ENCODE data around the gene EFCAB6. TPM values are rescaled to one million over a fixed set of nuclear protein-coding genes. Genes with fewer than 3 reads are reported as not detected.

Gene EFCAB6
- total RNA-seq, 1 donor = 2.7 TPM

DNA sequence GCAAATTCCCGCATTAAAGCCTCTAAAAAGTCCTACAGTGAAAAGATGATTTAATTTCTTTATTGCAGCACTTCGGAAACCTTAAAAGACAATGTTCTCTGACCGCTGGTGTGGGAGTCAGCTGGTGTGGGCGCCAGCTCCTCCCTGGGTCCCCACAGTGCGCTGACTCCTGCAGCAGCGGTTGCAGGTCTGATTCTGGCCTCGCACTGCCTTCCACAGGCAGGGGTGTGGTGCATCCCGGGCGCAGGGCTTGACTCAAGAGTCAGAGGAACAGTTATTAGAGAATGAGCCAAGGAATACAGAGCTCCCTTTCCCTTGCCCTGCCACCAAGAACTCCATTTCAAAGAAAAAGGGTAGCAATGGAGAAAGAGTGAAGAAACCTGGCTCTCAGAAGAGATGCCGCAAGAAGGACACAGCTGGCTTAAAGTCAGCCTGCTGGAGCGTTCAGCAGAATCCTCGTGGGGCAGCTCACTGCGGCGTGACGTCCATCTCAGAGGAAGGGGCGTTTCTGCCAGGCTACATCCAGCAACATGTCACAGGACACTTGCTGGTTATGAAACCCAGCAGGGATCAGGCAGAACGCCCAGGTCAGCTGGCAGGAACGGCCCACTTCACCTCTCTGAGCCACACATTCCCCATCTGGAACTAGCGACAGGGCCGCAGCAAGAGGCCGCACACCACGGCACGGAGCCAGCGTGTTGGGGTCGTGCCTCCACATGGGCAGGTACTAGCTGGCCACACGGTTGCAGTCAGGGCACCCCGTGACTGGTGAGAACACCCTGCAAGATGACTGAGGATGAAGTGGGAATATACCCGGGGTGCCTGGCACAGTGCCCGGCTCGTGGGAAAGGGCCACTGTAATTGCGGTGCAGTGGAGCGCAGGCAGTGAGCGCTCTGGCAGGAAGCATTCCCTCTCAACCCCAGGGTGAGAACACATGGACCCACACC is 18.1 kb upstream of the EFCAB6 start:
- TF ChIP-seq CTCF (IDR thresholded peaks at IDR 0.05; ENCODE audit: insufficient read depth, low read length) = no peak
- DNase-seq (ENCODE audit: low read depth) = peak; percentile 80
- no peak overlapping the region for H3K4me3 ChIP-seq (ENCODE audit: low read depth, low read length)

GRCh38 chr22:43828998-43829782 is 17.1 kb upstream of the EFCAB6 start:
- peak; percentile 94 for DNase-seq (ENCODE audit: low read depth)
- peak; percentile 35 for TF ChIP-seq CTCF (IDR thresholded peaks at IDR 0.05; ENCODE audit: insufficient read depth, low read length)
- no peak overlapping the region for H3K4me3 ChIP-seq (ENCODE audit: low read depth, low read length)

DNA sequence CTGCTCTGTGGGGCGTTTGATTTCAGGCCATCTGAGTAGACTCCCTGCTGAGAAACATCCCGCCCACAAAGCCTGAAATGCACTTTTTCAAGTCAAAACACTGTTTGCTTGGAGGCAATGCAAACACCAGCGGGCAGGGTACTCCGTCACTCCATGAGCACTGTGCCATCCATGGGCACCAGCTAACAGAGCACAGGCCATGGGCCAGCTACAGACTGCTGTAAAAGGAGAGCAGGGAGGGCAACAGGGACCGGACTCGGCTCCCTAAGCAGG is 16.6 kb upstream of the EFCAB6 start:
- no peak for DNase-seq (ENCODE audit: low read depth)
- TF ChIP-seq CTCF (IDR thresholded peaks at IDR 0.05; ENCODE audit: insufficient read depth, low read length) = no peak
- no peak overlapping the region for H3K4me3 ChIP-seq (ENCODE audit: low read depth, low read length)

GRCh38 chr22:43827926-43828724 is 16.0 kb upstream of the EFCAB6 start:
- no peak for DNase-seq (ENCODE audit: low read depth)
- TF ChIP-seq CTCF (IDR thresholded peaks at IDR 0.05; ENCODE audit: insufficient read depth, low read length) = no peak
- H3K4me3 ChIP-seq (ENCODE audit: low read depth, low read length) = no peak overlapping the region

GRCh38 chr22:43827003-43827735 is 15.1 kb upstream of the EFCAB6 start:
- no peak for TF ChIP-seq CTCF (IDR thresholded peaks at IDR 0.05; ENCODE audit: insufficient read depth, low read length)
- H3K4me3 ChIP-seq (ENCODE audit: low read depth, low read length) = peak overlapping the region; percentile 41
- no peak for DNase-seq (ENCODE audit: low read depth)
